Lower lobe of right lung (tissue), 2 donors: ENCODE results near the gene TMEM114. TPM values are rescaled to one million over a fixed set of nuclear protein-coding genes. Genes with fewer than 3 reads are reported as not detected.

Experiments used
- ATAC-seq, 2 donors: fragments of 200-7000 bp; cut with Tn5 transposase; one replicate each; pipeline ENCODE4 v1.9.1; 2020 to 2022; ENCODE audit warnings: mild to moderate bottlenecking in 2 of 2, moderate library complexity in 2 of 2
- DNase-seq: peaks from one replicate; pipeline ENCODE4 v3.0.0-alpha.2; 2020
- H3K27ac ChIP-seq: fragments of 200-600 bp; one replicate; pipeline ENCODE4 v1.8.0; 2022
- H3K27me3 ChIP-seq: fragments of 200-600 bp; one replicate; pipeline ENCODE4 v1.8.0; 2022; ENCODE audit warnings: low read depth
- H3K36me3 ChIP-seq: fragments of 200-600 bp; one replicate; pipeline ENCODE4 v1.8.0; 2022; ENCODE audit warnings: mild to moderate bottlenecking
- H3K4me1 ChIP-seq: fragments of 200-600 bp; one replicate; pipeline ENCODE4 v1.8.0; 2022
- H3K4me3 ChIP-seq: fragments of 200-600 bp; one replicate; pipeline ENCODE4 v1.8.0; 2022; ENCODE audit warnings: mild to moderate bottlenecking
- H3K9me3 ChIP-seq: fragments of 200-600 bp; one replicate; pipeline ENCODE4 v1.8.0; 2022
- CTCF ChIP-seq: fragments of 200-600 bp; IDR thresholded peaks from one replicate; pipeline ENCODE4 v1.8.0; 2022; ENCODE audit warnings: antibody characterized with exemption, mild to moderate bottlenecking
- intact Hi-C: fragments of 100-400 bp; cut with DNase I; formaldehyde crosslinking; loops from one replicate; pipeline ENCODE4 v1.11.0; 2022
- total RNA-seq: library from RNA; stranded (reverse); fragmentation: NEBNext Ultra II Directional; extraction: Animal tissue kit (Norgen Biotek cat#: 25700); gene quantifications from one replicate; pipeline ENCODE4 v1.2.1, GENCODE V29; 2021
- donor health status: DM: no; HTN: yes; CAD: no; lungs with severe emphysema.

The TMEM114 gene
- total RNA-seq, 1 donor from 2014 or later, result not detected

DNA sequence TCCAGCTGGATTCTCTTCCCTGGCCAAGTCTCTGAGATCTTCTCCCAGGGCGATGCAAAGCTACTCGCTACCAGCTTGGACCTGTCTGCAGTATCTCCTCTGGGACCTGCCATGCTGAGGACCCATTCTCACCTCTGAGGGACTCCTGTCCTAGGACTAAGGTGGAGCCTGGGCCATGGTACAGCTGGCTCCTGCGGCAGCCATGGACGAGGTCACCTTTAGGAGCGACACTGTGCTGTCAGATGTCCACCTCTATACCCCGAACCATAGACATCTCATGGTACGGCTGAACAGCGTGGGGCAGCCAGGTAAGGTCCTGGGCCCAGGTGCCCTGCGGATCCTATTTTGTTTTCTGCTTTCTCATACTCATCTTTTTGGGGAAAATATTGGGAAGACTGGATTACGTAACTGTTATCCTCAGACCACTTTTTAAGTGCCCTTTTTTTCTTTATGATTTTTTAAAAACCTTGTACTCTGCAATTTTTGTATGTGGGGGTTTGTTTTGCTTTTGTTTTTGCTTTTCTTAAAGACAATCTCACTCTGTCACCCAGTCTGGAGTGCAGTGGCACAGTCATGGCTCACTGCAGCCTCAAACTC lies 35.3 kb upstream of the TMEM114 start:
- intact Hi-C loops, result no loop called here
- TF ChIP-seq CTCF, result no peak

GRCh38 chr16:8623634-8624033 lies 33.3 kb upstream of the TMEM114 start:
- Histone ChIP-seq H3K27ac (no peak overlapping the region), H3K4me1 (peaks cover 14% of the 10 kb centered on the region), H3K27me3 (no peaks in the 10 kb centered on the region), H3K9me3 (no peaks in the 10 kb centered on the region), H3K36me3 (peaks cover 32% of the 10 kb centered on the region), H3K4me3 (no peak overlapping the region)
- no peak for ATAC-seq
- intact Hi-C loops, result no loop called here
- DNase-seq, result no peak
- no peak for TF ChIP-seq CTCF

More for the DNA sequence above, 35.3 kb upstream of the TMEM114 start:
- H3K27me3 ChIP-seq, result no peaks in the 10 kb centered on the region
- H3K4me1 ChIP-seq, result peaks cover 14% of the 10 kb centered on the region
- H3K27ac ChIP-seq, result no peak overlapping the region
- no peak overlapping the region for H3K4me3 ChIP-seq
- no peak for ATAC-seq
- H3K36me3 ChIP-seq, result peaks cover 51% of the 10 kb centered on the region
- H3K9me3 ChIP-seq, result no peaks in the 10 kb centered on the region
- no peak for DNase-seq

DNA sequence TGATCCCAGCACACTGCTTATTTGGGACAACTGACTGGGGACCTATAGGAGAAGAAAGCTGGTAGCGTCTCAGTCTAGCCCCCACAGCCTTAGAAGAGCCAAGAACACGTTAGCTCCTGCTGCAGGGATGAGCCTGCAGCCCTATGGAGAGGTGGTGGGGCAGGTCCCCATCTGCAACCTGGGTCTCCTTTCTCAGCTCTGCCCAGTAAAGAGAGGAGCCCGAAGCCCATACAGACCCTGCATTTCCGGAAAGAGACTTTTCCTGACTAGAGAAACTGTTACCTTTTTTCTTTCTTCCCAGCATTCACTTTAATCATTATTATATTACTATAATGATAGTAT lies 32.0 kb upstream of the TMEM114 start:
- Histone ChIP-seq H3K4me3 (peak overlapping the region; percentile 99), H3K36me3 (peaks cover 18% of the 10 kb centered on the region), H3K4me1 (peaks cover 14% of the 10 kb centered on the region), H3K27me3 (no peaks in the 10 kb centered on the region), H3K9me3 (no peaks in the 10 kb centered on the region), H3K27ac (peak overlapping the region; percentile 92)
- ATAC-seq (peak; percentile 11 to 34), DNase-seq (no peak)
- TF ChIP-seq CTCF, result no peak
- intact Hi-C loops, result no loop called here

DNA sequence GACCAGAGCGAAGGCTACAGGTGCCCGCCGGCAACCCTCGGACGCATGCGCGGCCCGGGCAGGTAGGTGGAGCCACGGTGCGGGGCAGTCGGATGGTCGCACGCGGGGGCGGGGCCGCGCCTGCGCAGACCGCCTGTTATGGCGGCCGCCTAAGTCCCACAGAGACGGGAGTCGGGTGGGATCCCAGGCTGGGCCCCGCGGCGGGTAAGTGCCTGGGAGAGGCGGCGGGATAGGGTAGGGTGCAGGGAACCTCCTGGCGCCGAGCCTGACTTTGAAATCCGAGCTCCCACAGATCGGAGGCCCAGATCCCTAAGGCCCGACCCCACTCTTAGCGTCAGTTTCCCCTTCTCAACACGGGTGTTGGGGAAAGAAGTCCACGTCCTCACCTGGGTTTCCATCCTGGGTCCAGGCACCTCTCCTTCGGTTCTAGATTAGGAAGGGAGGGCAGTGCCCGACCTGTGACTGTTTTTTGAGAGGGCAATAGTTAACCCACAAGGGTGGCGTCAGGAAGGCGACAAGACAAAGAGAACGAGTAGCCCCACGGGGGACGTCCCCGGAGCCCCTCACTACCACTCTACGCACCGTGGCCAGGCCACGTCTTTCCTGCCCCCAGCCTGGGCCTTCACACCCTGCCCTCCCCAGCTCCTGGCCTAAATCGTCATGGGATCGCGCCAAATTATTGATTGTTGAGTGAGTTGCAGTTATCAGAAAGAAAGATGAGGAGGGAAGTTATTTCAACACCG lies 31.4 kb upstream of the TMEM114 start, which contains the start of gene METTL22:
TSS of gene METTL22 (plus strand) at position 127 of the 743 bp plus-strand sequence. CDS start 3,968 bp downstream, outside the sequence.
- peak; percentile 98 to 100 for ATAC-seq

GRCh38 chr16:8621222-8621571 lies 30.9 kb upstream of the TMEM114 start:
- no peak for DNase-seq
- peaks cover 9% of the 10 kb centered on the region for H3K36me3 ChIP-seq
- no peaks in the 10 kb centered on the region for H3K9me3 ChIP-seq
- H3K27ac ChIP-seq, result peak overlapping the region; percentile 92
- peaks cover 14% of the 10 kb centered on the region for H3K4me1 ChIP-seq
- no peak for ATAC-seq
- no peaks in the 10 kb centered on the region for H3K27me3 ChIP-seq
- TF ChIP-seq CTCF, result no peak
- H3K4me3 ChIP-seq, result peak overlapping the region; percentile 99
- intact Hi-C loops, result no loop called here

More for the DNA sequence above, 31.4 kb upstream of the TMEM114 start, which contains the start of gene METTL22:
- no peaks in the 10 kb centered on the region for H3K27me3 ChIP-seq
- H3K36me3 ChIP-seq, result peaks cover 13% of the 10 kb centered on the region
- H3K9me3 ChIP-seq, result no peaks in the 10 kb centered on the region
- no peak for TF ChIP-seq CTCF
- DNase-seq, result peak; percentile 94
- intact Hi-C loops, result no loop called here
- H3K4me1 ChIP-seq, result peaks cover 14% of the 10 kb centered on the region
- H3K27ac ChIP-seq, result peak within 1 kb of the TSS; percentile 92
- peak within 1 kb of the TSS; percentile 99 for H3K4me3 ChIP-seq
